ENCODE measurements around the gene NTM.

The NTM gene

GRCh38 chr11:131880976-131881375 lies 510.6 kb downstream of the NTM start:
- no peak for DNase-seq (ENCODE audit: low read depth in 1 of 2, low spot score in 1 of 2)

GRCh38 chr11:131883332-131883731 lies 512.9 kb downstream of the NTM start:
- DNase-seq (ENCODE audit: low read depth in 1 of 2, low spot score in 1 of 2) = no peak

- no peak for DNase-seq (ENCODE audit: low read depth in 1 of 2, low spot score in 1 of 2)
Observed at GRCh38 chr11:131884461-131885073, 514.2 kb downstream of the NTM start.

- DNase-seq (ENCODE audit: low read depth in 1 of 2, low spot score in 1 of 2) = no peak
Observed at GRCh38 chr11:131885431-131885830, 515.0 kb downstream of the NTM start.

- no peak for DNase-seq (ENCODE audit: low read depth in 1 of 2, low spot score in 1 of 2)
Observed at GRCh38 chr11:131886201-131886600, 515.8 kb downstream of the NTM start.

GRCh38 chr11:131888230-131888855 lies 517.9 kb downstream of the NTM start:
- no peak for DNase-seq (ENCODE audit: low read depth in 1 of 2, low spot score in 1 of 2)

- no peak for DNase-seq (ENCODE audit: low read depth in 1 of 2, low spot score in 1 of 2)
Observed at GRCh38 chr11:131889146-131889577, 518.7 kb downstream of the NTM start.

- DNase-seq (ENCODE audit: low read depth in 1 of 2, low spot score in 1 of 2) = no peak
Observed at GRCh38 chr11:131889760-131890581, 519.6 kb downstream of the NTM start.

GRCh38 chr11:131893103-131893890 lies 522.9 kb downstream of the NTM start:
- no peak for DNase-seq (ENCODE audit: low read depth in 1 of 2, low spot score in 1 of 2)

- no peak for DNase-seq (ENCODE audit: low read depth in 1 of 2, low spot score in 1 of 2)
Observed at GRCh38 chr11:131893988-131894387, 523.6 kb downstream of the NTM start.

GRCh38 chr11:131894615-131895544 lies 524.5 kb downstream of the NTM start:
- no peak for DNase-seq (ENCODE audit: low read depth in 1 of 2, low spot score in 1 of 2)

GRCh38 chr11:131895865-131896264 lies 525.5 kb downstream of the NTM start:
- no peak for DNase-seq (ENCODE audit: low read depth in 1 of 2, low spot score in 1 of 2)

- no peak for DNase-seq (ENCODE audit: low read depth in 1 of 2, low spot score in 1 of 2)
Observed at GRCh38 chr11:131896978-131897615, 526.7 kb downstream of the NTM start.

- DNase-seq (ENCODE audit: low read depth in 1 of 2, low spot score in 1 of 2) = no peak
Observed at GRCh38 chr11:131897956-131898355, 527.5 kb downstream of the NTM start.

GRCh38 chr11:131898949-131899348 lies 528.5 kb downstream of the NTM start:
- DNase-seq (ENCODE audit: low read depth in 1 of 2, low spot score in 1 of 2) = no peak

GRCh38 chr11:131899950-131900580 lies 529.6 kb downstream of the NTM start:
- no peak for DNase-seq (ENCODE audit: low read depth in 1 of 2, low spot score in 1 of 2)

GRCh38 chr11:131902421-131902820 lies 532.0 kb downstream of the NTM start:
- DNase-seq (ENCODE audit: low read depth in 1 of 2, low spot score in 1 of 2) = no peak

- DNase-seq (ENCODE audit: low read depth in 1 of 2, low spot score in 1 of 2) = no peak
Observed at GRCh38 chr11:131903074-131903473, 532.7 kb downstream of the NTM start.

GRCh38 chr11:131904756-131905155 lies 534.3 kb downstream of the NTM start:
- DNase-seq (ENCODE audit: low read depth in 1 of 2, low spot score in 1 of 2) = no peak
